ENCODE results near the gene GJA5. TPM values are rescaled to one million over a fixed set of nuclear protein-coding genes. Genes with fewer than 3 reads are reported as not detected.
A peak's percentile ranks its signal among the peaks of the same experiment; 100 is the strongest.

Gene GJA5
- total RNA-seq, 1 donor from 2014 or later: 0.58 TPM

DNA sequence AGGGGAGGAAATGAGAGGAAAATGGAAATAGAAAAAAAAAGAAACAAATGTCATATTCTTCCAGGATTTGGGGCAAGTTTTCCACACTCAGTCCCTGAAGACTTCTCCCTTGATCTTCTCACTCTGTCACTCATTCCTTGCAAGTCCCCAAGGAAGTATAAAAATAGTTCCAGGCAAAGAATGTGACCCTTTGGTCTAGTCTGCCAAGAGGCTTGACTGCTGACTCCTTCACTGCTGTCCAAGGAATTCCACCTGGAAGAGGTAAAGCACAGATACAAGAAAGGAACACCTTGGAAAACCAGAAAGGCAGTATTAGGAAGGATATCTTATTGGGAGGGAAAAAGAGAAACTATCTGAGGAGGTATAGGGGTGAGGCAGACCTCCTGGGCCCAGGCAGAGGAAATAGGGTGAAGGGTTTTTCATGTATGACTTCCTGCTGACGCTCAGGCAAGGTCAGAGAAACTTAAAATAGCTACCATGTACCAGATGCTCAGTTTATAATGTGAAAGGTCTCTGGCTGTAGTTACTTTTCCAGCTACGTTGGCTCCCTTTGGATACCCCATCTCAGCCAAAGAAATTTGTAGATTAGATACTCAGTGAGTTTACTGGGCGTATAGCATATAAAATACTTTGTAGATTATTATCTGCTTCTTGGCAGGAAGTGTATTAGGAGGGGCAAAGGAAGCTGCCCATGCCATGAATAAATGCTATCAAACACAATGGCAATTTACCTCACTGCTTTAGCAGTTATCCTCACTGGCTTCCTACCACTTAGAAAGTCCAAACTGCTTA, 2.0 kb upstream of the GJA5 start:
- no peak for DNase-seq (ENCODE audit: extremely low spot score, unreplicated experiment)
- Mint-ChIP-seq H3K9me3 (no peaks in the 10 kb centered on the region), H3K27ac (no peak overlapping the region), H3K4me1 (ENCODE audit: unreplicated experiment) (peaks cover 11% of the 10 kb centered on the region), H3K36me3 (no peaks in the 10 kb centered on the region), H3K27me3 (peaks cover 14% of the 10 kb centered on the region), H3K4me3 (no peak overlapping the region)
- TF ChIP-seq, protein P1, sequence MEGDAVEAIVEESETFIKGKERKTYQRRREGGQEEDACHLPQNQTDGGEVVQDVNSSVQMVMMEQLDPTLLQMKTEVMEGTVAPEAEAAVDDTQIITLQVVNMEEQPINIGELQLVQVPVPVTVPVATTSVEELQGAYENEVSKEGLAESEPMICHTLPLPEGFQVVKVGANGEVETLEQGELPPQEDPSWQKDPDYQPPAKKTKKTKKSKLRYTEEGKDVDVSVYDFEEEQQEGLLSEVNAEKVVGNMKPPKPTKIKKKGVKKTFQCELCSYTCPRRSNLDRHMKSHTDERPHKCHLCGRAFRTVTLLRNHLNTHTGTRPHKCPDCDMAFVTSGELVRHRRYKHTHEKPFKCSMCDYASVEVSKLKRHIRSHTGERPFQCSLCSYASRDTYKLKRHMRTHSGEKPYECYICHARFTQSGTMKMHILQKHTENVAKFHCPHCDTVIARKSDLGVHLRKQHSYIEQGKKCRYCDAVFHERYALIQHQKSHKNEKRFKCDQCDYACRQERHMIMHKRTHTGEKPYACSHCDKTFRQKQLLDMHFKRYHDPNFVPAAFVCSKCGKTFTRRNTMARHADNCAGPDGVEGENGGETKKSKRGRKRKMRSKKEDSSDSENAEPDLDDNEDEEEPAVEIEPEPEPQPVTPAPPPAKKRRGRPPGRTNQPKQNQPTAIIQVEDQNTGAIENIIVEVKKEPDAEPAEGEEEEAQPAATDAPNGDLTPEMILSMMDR (conservative IDR thresholded peaks at IDR 0.05): no peak

DNA sequence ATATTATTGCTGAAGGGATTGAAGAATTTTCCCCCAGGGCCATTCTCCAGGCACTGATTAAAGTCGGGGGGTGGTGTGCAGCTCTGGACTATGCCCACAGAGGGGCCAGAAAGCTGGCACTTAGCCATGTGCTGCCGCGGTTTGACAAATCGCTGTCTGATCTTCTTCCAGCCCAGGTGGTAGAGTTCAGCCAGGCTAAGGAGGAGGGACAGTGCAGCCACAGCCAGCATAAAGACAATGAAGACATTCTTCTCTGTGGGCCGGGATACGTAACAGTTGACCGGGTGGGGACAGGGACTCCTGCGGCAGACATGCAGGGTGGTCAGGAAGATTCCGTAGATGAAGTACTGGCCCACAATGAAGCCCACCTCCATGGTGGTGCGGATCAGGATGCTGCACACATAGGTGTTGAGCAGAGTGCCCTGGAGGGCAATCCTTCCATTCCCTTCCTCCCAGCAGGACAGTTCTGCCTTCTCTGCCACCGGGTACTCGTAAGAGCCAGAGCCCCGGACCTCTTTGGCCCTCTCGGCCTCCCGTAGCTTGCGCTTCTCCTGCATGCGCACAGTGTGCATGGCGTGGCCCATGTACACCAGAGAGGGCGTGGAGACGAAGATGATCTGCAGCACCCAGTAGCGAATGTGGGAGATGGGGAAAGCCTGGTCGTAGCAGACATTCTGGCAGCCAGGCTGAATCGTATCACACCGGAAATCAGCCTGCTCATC, 1.9 kb downstream of the GJA5 start:
- no peak for DNase-seq (ENCODE audit: extremely low spot score, unreplicated experiment)
- TF ChIP-seq, protein P1 (conservative IDR thresholded peaks at IDR 0.05): no peak
- peaks cover 22% of the 10 kb centered on the region for H3K4me1 Mint-ChIP-seq (ENCODE audit: unreplicated experiment)
- H3K4me3 Mint-ChIP-seq: no peak overlapping the region
- peaks cover 14% of the 10 kb centered on the region for H3K27me3 Mint-ChIP-seq
- H3K27ac Mint-ChIP-seq: no peak overlapping the region
- H3K9me3 Mint-ChIP-seq: no peaks in the 10 kb centered on the region
- H3K36me3 Mint-ChIP-seq: no peaks in the 10 kb centered on the region

DNA sequence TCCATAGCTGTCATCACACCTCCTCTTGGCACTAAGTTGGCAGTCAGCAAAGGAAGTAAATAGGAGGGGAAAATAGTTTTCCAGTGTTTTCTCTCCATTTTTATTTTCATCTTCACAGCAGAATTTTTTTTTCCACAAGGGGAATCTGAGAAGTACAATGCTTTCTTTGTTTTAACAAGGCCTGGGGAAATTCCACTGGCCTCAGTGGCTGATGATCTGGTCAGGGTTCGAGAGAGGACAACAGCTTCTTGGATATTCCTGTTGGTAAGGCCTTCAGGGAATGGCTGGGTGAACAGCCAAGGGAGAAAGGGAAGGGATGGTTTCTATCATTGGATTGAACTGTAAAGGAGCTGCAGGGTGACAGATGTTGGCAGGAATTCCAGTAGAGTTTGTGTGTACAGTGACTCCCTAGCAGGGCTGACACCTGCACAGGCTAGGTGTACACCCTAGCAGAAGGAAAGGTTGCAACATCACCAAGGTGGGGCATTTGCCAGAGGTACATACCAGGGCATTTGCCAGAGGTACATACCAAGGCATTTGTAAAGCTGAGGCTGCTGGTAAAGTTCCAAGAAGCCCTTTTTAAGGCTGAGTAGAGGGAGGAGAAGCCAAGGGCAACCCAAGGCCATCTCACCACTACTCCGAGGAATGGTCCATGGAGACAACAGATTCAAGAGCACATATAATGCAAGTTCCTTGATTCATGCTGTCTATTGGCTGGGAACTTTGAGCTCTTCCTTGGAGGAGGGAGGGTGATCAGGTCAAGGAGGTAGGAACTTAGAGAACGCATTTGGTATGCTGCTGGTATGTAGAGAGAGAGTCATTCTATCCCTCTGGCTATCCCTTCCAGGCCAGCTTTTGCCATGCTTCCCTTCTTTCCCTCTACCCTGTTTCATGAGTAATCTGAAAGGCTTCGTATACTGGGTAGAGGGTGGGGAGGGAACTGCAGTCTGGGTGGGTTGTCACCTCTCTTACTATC, 3.1 kb downstream of the GJA5 start:
- H3K9me3 Mint-ChIP-seq: no peaks in the 10 kb centered on the region
- no peak for DNase-seq (ENCODE audit: extremely low spot score, unreplicated experiment)
- H3K4me1 Mint-ChIP-seq (ENCODE audit: unreplicated experiment): peaks cover 20% of the 10 kb centered on the region
- H3K36me3 Mint-ChIP-seq: no peaks in the 10 kb centered on the region
- peaks cover 14% of the 10 kb centered on the region for H3K27me3 Mint-ChIP-seq
- TF ChIP-seq, protein P1 (conservative IDR thresholded peaks at IDR 0.05): no peak
- H3K4me3 Mint-ChIP-seq: no peak overlapping the region
- H3K27ac Mint-ChIP-seq: peak overlapping the region; percentile 42

DNA sequence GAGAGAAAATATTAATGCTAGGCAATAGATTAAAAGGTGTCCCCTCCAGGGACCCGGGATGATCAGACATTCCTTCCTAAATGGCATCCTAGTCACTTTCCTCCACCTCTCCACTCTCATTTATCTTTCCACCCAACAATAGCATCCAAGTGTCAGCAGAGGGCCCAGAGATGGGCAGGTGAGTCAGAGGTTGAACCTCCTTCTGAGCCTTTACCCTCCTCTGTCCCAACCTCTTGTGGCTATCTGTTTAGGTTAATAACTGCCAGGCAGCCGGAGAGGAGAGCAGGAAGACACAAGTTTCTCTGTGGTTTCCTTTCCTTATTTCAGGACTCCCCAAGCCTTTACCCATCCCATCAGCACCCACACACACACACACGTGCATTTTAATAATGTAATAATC, 4.1 kb downstream of the GJA5 start:
- Mint-ChIP-seq H3K9me3 (no peaks in the 10 kb centered on the region), H3K4me3 (no peak overlapping the region), H3K27me3 (peaks cover 17% of the 10 kb centered on the region), H3K36me3 (no peaks in the 10 kb centered on the region), H3K4me1 (ENCODE audit: unreplicated experiment) (peaks cover 18% of the 10 kb centered on the region), H3K27ac (no peak overlapping the region)
- TF ChIP-seq, protein P1 (conservative IDR thresholded peaks at IDR 0.05): no peak
- DNase-seq (ENCODE audit: extremely low spot score, unreplicated experiment): no peak

DNA sequence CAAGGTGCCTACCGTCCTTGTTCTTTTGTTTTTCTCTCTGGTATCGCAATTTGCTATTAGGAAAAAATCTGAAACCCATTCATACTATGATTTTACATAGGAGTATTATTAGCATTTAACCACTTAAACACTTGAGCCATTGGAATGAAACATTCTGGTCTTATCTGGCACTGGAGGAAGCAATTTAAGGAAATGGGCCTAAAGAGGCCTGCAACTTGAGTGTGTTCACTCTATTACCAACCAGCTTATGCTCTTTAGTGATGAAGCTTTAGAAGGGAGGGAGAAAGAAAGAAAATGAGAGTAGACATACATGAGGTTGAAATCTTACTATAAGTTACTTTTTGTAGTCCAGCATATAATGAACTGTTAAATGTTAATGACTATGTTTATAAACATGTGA, 5.7 kb downstream of the GJA5 start:
- no peak for DNase-seq (ENCODE audit: extremely low spot score, unreplicated experiment)
- Mint-ChIP-seq H3K36me3 (no peaks in the 10 kb centered on the region), H3K27ac (no peak overlapping the region), H3K9me3 (no peaks in the 10 kb centered on the region), H3K4me1 (ENCODE audit: unreplicated experiment) (peaks cover 13% of the 10 kb centered on the region), H3K27me3 (peaks cover 13% of the 10 kb centered on the region), H3K4me3 (no peak overlapping the region)
- TF ChIP-seq, protein P1 (conservative IDR thresholded peaks at IDR 0.05): no peak
